Fibroblast of skin of right biceps (primary cell): Measurements from ENCODE around the gene CATSPER2.
"Not testable (repeated sequence)": the region's sequence is repeated elsewhere in the genome, so short reads cannot be mapped to it uniquely, and the experiment has no call there.

Experiments
- DNase-seq: peaks from one replicate; pipeline ENCODE4 v3.0.0-alpha.2; 2013

The CATSPER2 gene

DNA sequence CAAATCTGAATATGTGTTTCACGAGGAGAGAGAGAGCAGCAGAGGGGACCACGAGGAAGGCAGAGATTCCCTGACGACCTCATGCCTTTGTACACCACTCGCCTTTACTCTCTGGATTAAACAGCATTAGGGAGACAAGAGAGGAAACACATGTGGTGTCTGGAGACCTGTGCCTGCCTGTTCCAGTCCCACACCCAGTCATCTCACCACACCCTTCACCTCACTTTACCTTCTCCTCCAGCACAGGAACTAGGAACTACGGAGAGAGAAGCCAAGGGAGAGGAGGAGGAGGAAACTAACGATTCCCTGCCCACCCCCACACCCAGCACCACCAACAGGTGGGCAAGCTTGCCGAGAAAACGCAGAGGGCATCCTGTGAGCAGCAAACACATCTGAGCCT, 55.8 kb downstream of the CATSPER2 start:
- DNase-seq, result not testable (repeated sequence)

GRCh38 chr15:43589778-43590466, 58.7 kb downstream of the CATSPER2 start, which contains the start of gene PPIP5K1:
PPIP5K1 (minus strand) TSS chr15:43590208; CDS start chr15:43584504, 5,704 bp downstream.
- not testable (repeated sequence) for DNase-seq
